Osteoblast (primary cell): ENCODE results near the gene USP50. TPM values are rescaled to one million over a fixed set of nuclear protein-coding genes. Genes with fewer than 3 reads are reported as not detected.
"Not testable (repeated sequence)": the region's sequence is repeated elsewhere in the genome, so short reads cannot be mapped to it uniquely, and the experiment has no call there.

Experiments
- DNase-seq: peaks from one replicate; pipeline ENCODE4 v3.0.0; 2011; ENCODE audit warnings: low spot score, mixed read lengths; ENCODE audit not compliant: insufficient read length; ENCODE audit errors: missing footprints
- H2AFZ ChIP-seq: 2 replicates; pipeline ENCODE4 v1.6.0; 2011; ENCODE audit warnings: mild to moderate bottlenecking, low read length
- H3K27ac ChIP-seq: 2 replicates; pipeline ENCODE4 v1.5.1; 2011; ENCODE audit warnings: mild to moderate bottlenecking, low read depth, low read length, moderate library complexity
- H3K27me3 ChIP-seq: 2 replicates; pipeline ENCODE4 v1.6.0; 2012; ENCODE audit warnings: mild to moderate bottlenecking, control low read depth, inconsistent platforms, low read length, moderate library complexity; ENCODE audit not compliant: insufficient read depth
- H3K36me3 ChIP-seq: 2 replicates; pipeline ENCODE4 v1.5.1; 2011; ENCODE audit warnings: mild to moderate bottlenecking, low read length, control low read depth, moderate library complexity; ENCODE audit not compliant: insufficient read depth
- H3K4me1 ChIP-seq: 2 replicates; pipeline ENCODE4 v1.5.1; 2011; ENCODE audit warnings: mild to moderate bottlenecking, low read length, control low read depth, moderate library complexity; ENCODE audit not compliant: insufficient read depth
- H3K4me2 ChIP-seq: 2 replicates; pipeline ENCODE4 v1.6.0; 2011; ENCODE audit warnings: mild to moderate bottlenecking, low read length; ENCODE audit not compliant: insufficient read depth
- H3K4me3 ChIP-seq: fragments of 200-600 bp; sonication (generic); 3 replicates; pipeline ENCODE4 v1.5.1; 2012; ENCODE audit warnings: mild to moderate bottlenecking, low read length, inconsistent platforms; ENCODE audit not compliant: insufficient read depth
- H3K79me2 ChIP-seq: 2 replicates; pipeline ENCODE4 v1.6.0; 2012; ENCODE audit warnings: mild to moderate bottlenecking, low read length, control low read depth, inconsistent platforms; ENCODE audit not compliant: insufficient read depth
- H3K9me3 ChIP-seq: 2 replicates; pipeline ENCODE4 v1.5.1; 2011; ENCODE audit warnings: low read depth, low read length, control low read depth
- H4K20me1 ChIP-seq: 2 replicates; pipeline ENCODE4 v1.6.0; 2012; ENCODE audit warnings: mild to moderate bottlenecking, low read length, control low read depth; ENCODE audit not compliant: insufficient read depth
- total RNA-seq: library from RNA; depleted of rRNA; stranded (reverse); fragments of >200 nt; gene quantifications from 2 replicates; pipeline ENCODE4 v1.2.3, GENCODE V29; 2012
- TF ChIP-seq, protein P1 (sequence below): IDR thresholded peaks from 2 replicates; pipeline ENCODE4 v1.5.1; 2011; ENCODE audit warnings: mild to moderate bottlenecking, low read depth, low read length, moderate library complexity; ENCODE audit errors: extremely low read depth

USP50 gene
- total RNA-seq, 1 donor: 1.1 TPM

DNA sequence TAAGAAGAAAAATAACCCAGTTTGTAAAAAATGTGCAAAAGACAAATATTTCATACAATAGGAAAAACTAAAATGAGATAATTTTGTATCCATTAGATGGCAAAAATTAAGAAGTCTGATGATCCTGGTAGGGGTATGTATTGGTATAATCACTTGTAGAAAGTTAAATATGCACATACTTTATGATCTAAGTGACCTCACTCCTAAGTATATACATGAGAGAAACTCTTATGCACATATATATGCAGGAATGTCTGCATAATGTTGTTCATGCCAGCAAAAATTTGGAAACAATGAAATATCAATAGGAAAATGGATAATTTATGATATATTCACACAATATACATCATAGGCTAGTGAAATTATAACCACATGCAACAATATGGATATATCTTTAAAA, 33.5 kb downstream of the USP50 start:
- Histone ChIP-seq H3K79me2 (no peaks in the 10 kb centered on the region), H3K4me2 (no peak overlapping the region), H2AFZ (no peak overlapping the region), H3K4me3 (no peak overlapping the region), H3K27ac (no peak overlapping the region), H4K20me1 (no peaks in the 10 kb centered on the region), H3K27me3 (no peaks in the 10 kb centered on the region), H3K4me1 (no peaks in the 10 kb centered on the region), H3K36me3 (no peaks in the 10 kb centered on the region), H3K9me3 (no peaks in the 10 kb centered on the region)
- no peak for DNase-seq
- TF ChIP-seq, protein P1, sequence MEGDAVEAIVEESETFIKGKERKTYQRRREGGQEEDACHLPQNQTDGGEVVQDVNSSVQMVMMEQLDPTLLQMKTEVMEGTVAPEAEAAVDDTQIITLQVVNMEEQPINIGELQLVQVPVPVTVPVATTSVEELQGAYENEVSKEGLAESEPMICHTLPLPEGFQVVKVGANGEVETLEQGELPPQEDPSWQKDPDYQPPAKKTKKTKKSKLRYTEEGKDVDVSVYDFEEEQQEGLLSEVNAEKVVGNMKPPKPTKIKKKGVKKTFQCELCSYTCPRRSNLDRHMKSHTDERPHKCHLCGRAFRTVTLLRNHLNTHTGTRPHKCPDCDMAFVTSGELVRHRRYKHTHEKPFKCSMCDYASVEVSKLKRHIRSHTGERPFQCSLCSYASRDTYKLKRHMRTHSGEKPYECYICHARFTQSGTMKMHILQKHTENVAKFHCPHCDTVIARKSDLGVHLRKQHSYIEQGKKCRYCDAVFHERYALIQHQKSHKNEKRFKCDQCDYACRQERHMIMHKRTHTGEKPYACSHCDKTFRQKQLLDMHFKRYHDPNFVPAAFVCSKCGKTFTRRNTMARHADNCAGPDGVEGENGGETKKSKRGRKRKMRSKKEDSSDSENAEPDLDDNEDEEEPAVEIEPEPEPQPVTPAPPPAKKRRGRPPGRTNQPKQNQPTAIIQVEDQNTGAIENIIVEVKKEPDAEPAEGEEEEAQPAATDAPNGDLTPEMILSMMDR: no peak

DNA sequence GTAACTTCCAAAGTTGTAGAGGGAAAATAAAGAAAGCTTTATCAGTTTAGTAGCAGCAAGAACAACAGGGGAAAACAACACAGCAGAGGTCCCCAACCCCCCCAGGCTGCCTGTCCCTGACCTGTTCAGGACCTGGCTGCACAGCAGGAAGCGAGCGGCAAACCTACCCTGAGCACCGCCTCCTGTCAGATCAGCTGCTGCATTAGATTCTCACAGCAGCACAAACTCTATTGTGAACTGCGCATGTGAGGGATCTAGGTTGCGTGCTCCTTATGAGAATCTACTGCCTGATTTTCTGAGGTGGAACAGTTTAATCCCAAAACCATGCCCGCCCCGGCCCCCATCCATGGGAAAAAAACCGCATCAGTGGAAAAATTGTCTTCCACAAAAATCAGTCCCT, 40.3 kb downstream of the USP50 start:
- DNase-seq: no peak
- TF ChIP-seq, protein P1: no peak
- Histone ChIP-seq H2AFZ (no peak overlapping the region), H3K4me2 (no peak overlapping the region), H3K4me3 (no peak overlapping the region), H3K9me3 (no peaks in the 10 kb centered on the region), H3K27ac (no peak overlapping the region), H3K27me3 (no peaks in the 10 kb centered on the region), H3K36me3 (no peaks in the 10 kb centered on the region), H3K79me2 (no peaks in the 10 kb centered on the region), H3K4me1 (no peaks in the 10 kb centered on the region), H4K20me1 (no peaks in the 10 kb centered on the region)

DNA sequence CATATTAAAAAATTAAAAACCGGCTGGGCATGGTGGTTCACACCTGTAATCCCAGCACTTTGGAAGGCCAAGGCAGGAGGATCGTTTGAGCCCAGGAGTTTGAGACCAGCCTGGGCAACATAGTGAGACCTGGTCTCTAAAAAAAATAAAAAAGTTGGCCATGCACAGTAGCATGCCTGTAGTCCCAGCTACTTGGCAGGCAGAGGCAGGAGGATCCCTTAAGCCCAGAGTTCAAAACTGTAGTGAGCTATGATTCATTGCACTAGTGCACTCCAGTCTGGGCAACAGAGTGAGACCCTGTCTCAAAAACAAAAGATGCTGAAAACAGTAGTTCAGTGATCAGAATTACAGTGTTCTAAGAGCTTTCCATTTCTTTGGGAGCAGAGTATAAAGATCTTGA, 40.8 kb downstream of the USP50 start:
- H3K4me1 ChIP-seq, H3K4me2 ChIP-seq, H2AFZ ChIP-seq, H3K27me3 ChIP-seq, DNase-seq, H3K79me2 ChIP-seq, H3K36me3 ChIP-seq, H4K20me1 ChIP-seq, H3K4me3 ChIP-seq, H3K9me3 ChIP-seq, H3K27ac ChIP-seq: not testable (repeated sequence)

DNA sequence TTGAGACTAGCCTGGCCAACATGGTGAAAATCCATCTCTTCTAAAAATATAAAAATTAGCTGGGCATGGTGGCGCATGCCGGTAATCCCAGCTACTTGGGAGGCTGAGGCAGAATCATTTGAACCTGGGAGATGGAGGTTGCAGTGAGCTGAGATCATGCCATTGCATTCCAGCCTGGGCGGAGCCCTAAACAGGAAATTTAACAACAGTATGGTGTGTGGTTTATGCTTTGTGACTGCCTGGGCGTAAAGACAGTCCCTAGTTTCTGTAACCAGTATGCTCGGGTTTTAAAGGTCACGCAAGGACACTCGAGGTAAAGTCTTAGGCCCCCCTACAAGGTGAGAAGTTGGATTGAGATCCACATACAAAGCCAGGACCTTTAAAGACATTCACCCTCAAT, 43.3 kb downstream of the USP50 start:
- Histone ChIP-seq H4K20me1 (no peaks in the 10 kb centered on the region), H3K9me3 (no peaks in the 10 kb centered on the region), H3K27ac (no peak overlapping the region), H3K27me3 (no peaks in the 10 kb centered on the region), H3K79me2 (no peaks in the 10 kb centered on the region), H3K4me2 (no peak overlapping the region), H3K4me1 (no peaks in the 10 kb centered on the region), H3K36me3 (peaks cover 26% of the 10 kb centered on the region), H2AFZ (no peak overlapping the region), H3K4me3 (no peak overlapping the region)
- TF ChIP-seq, protein P1: no peak
- no peak for DNase-seq
